IMR-90 (cell line): ENCODE results near the gene EVI2A. TPM values are rescaled to one million over a fixed set of nuclear protein-coding genes. Genes with fewer than 3 reads are reported as not detected.

Experiments used
- ATAC-seq: fragments of 200-7000 bp; cut with Tn5 transposase; 2 replicates; pipeline ENCODE4 v1.9.1; 2020; ENCODE audit warnings: low read depth, mild to moderate bottlenecking, moderate library complexity
- BruUV-seq: library from RNA; stranded (reverse); fragments of 400-500 nt; replicated peaks from 2 replicates; lab custom pipeline; 2021; lab: Mats Ljungman, UMichigan
- CTCF ChIA-PET: fragments of 300-600 bp; formaldehyde crosslinking; extraction: SDS; loops from one replicate; lab custom pipeline; 2021; ENCODE audit warnings: antibody characterized with exemption; lab: Yijun Ruan, JAX
- POLR2A ChIA-PET: fragments of 300-600 bp; sonication (Branson Sonifier 250); formaldehyde crosslinking; loops from one replicate; lab custom pipeline; 2022; ENCODE audit warnings: antibody characterized with exemption; ENCODE audit not compliant: unreplicated experiment; lab: Charles Lee
- DNase-seq: peaks from one replicate; pipeline ENCODE4 v3.0.0; 2013
- H2AFZ ChIP-seq: replicated peaks from 2 replicates; pipeline ENCODE3; 2013; ENCODE audit warnings: low read length, mild to moderate bottlenecking; ENCODE audit not compliant: poor library complexity
- H2AK5ac ChIP-seq: 2 replicates; pipeline ENCODE4 v1.6.1; 2013; ENCODE audit warnings: low read depth, low read length, inconsistent platforms
- H2AK9ac ChIP-seq: replicated peaks from 2 replicates; pipeline ENCODE3; 2013; ENCODE audit warnings: mild to moderate bottlenecking, low read depth, low read length, moderate library complexity; ENCODE audit not compliant: poor library complexity
- H2BK120ac ChIP-seq: 2 replicates; pipeline ENCODE4 v1.6.1; 2013; ENCODE audit warnings: low read depth, low read length, inconsistent platforms
- H2BK15ac ChIP-seq: 3 replicates; pipeline ENCODE4 v1.6.1; 2013; ENCODE audit warnings: low read depth, low read length, inconsistent platforms
- H2BK20ac ChIP-seq: 2 replicates; pipeline ENCODE4 v1.6.1; 2013; ENCODE audit warnings: low read depth, mild to moderate bottlenecking, inconsistent platforms, low read length, moderate library complexity
- H2BK5ac ChIP-seq: 2 replicates; pipeline ENCODE4 v1.6.1; 2013; ENCODE audit warnings: mild to moderate bottlenecking, low read depth, low read length, inconsistent platforms; ENCODE audit not compliant: poor library complexity, severe bottlenecking
- H3K14ac ChIP-seq: replicated peaks from 2 replicates; pipeline ENCODE4 v1.6.1; 2013; ENCODE audit warnings: low read depth, low read length, inconsistent platforms
- H3K18ac ChIP-seq: 2 replicates; pipeline ENCODE4 v1.6.1; 2013; ENCODE audit warnings: low read depth, low read length, control low read depth
- H3K23ac ChIP-seq: 2 replicates; pipeline ENCODE4 v1.6.1; 2013; ENCODE audit warnings: low read depth, low read length, inconsistent platforms
- H3K27ac ChIP-seq: 2 replicates; pipeline ENCODE4 v1.5.1; 2013; ENCODE audit warnings: mild to moderate bottlenecking, control low read depth, low read length; ENCODE audit not compliant: insufficient read depth
- H3K27me3 ChIP-seq: 2 replicates; pipeline ENCODE4 v1.6.1; 2013; ENCODE audit warnings: low read length; ENCODE audit not compliant: control insufficient read depth, insufficient read depth
- H3K36me3 ChIP-seq: 2 replicates; pipeline ENCODE4 v1.6.1; 2013; ENCODE audit warnings: low read length, mixed read lengths; ENCODE audit not compliant: control insufficient read depth, insufficient read depth
- H3K4ac ChIP-seq: 2 replicates; pipeline ENCODE4 v1.6.1; 2013; ENCODE audit warnings: low read depth, low read length, inconsistent platforms
- H3K4me1 ChIP-seq: 2 replicates; pipeline ENCODE4 v1.6.1; 2013; ENCODE audit warnings: low read length, mixed read lengths; ENCODE audit not compliant: control insufficient read depth, insufficient read depth
- H3K4me2 ChIP-seq: 2 replicates; pipeline ENCODE4 v1.6.1; 2013; ENCODE audit warnings: low read depth, mild to moderate bottlenecking, control low read depth, low read length, moderate library complexity
- H3K4me3 ChIP-seq: 2 replicates; pipeline ENCODE4 v1.5.1; 2013; ENCODE audit warnings: low read depth, mild to moderate bottlenecking, control low read depth, low read length, moderate library complexity; ENCODE audit not compliant: insufficient read depth
- H3K56ac ChIP-seq: 2 replicates; pipeline ENCODE4 v1.6.1; 2013; ENCODE audit warnings: low read length, inconsistent platforms; ENCODE audit not compliant: insufficient read depth; ENCODE audit errors: extremely low read depth
- H3K79me1 ChIP-seq, 2 experiments: 2 replicates each; pipeline ENCODE4 v1.6.1; 2013; ENCODE audit warnings: low read length in 2 of 2, inconsistent platforms in 1 of 2, low read depth in 1 of 2
- H3K9ac ChIP-seq: 2 replicates; pipeline ENCODE4 v1.6.1; 2013; ENCODE audit warnings: low read depth, low read length, control low read depth
- H3K9me1 ChIP-seq: 2 replicates; pipeline ENCODE4 v1.6.1; 2013; ENCODE audit warnings: low read length, inconsistent platforms; ENCODE audit not compliant: insufficient read depth
- H3K9me3 ChIP-seq: 2 replicates; pipeline ENCODE4 v1.6.1; 2013; ENCODE audit warnings: low read length; ENCODE audit not compliant: control insufficient read depth, insufficient read depth
- H4K20me1 ChIP-seq: 2 replicates; pipeline ENCODE4 v1.6.1; 2013; ENCODE audit warnings: low read length, inconsistent platforms; ENCODE audit not compliant: insufficient read depth
- H4K5ac ChIP-seq: 2 replicates; pipeline ENCODE4 v1.6.1; 2013; ENCODE audit warnings: mild to moderate bottlenecking, low read depth, low read length, control low read depth
- H4K8ac ChIP-seq, 2 experiments: 2 replicates each; pipeline ENCODE4 v1.6.1; 2013; ENCODE audit warnings: low read depth in 2 of 2, low read length in 2 of 2, control low read depth in 1 of 2, inconsistent platforms in 1 of 2
- H4K91ac ChIP-seq: 2 replicates; pipeline ENCODE4 v1.6.1; 2013; ENCODE audit warnings: low read depth, low read length, inconsistent platforms; ENCODE audit not compliant: insufficient read depth
- CEBPB ChIP-seq: IDR thresholded peaks from 2 replicates; pipeline ENCODE4 v1.6.1; 2012; ENCODE audit warnings: low read depth, low read length, improper control_type of control experiment
- MXI1 ChIP-seq: IDR thresholded peaks from 2 replicates; pipeline ENCODE4 v1.6.1; 2012; ENCODE audit warnings: low read depth, mild to moderate bottlenecking, low read length, moderate library complexity, borderline replicate concordance
- POLR2A ChIP-seq: IDR thresholded peaks from 2 replicates; pipeline ENCODE4 v1.6.1; 2012; ENCODE audit warnings: mild to moderate bottlenecking, low read depth, low read length
- WGBS, 2 experiments: methylation state at CpG; one replicate each; pipeline versions ENCODE4 v1.1.5 to v1.1.7; 2013; ENCODE audit warnings: missing lambda C conversion rate in 2 of 2; ENCODE audit not compliant: insufficient read length in 1 of 2; ENCODE audit errors: extremely low coverage in 2 of 2; 5-methylcytosine and 5-hydroxymethylcytosine counted together
- dilution Hi-C: fragments of 300-500 bp; cut with HindIII; formaldehyde crosslinking; loops from one replicate; pipeline ENCODE4 v1.14.3; 2018; ENCODE audit warnings: low sequenced_read_pairs; ENCODE audit not compliant: unreplicated experiment
- in situ Hi-C: fragments of 300-500 bp; cut with MboI; formaldehyde crosslinking; loops from 3 replicates; pipeline ENCODE4 v1.14.3; 2019; ENCODE audit warnings: low sequenced_read_pairs, inconsistent platforms, mixed read lengths
- intact Hi-C: fragments of 100-400 bp; cut with micrococcal nuclease; formaldehyde crosslinking; loops from 2 replicates; pipeline ENCODE4 v1.10.0; 2022
- polyA plus RNA-seq, 3 experiments: library from polyadenylated mRNA; depleted of rRNA; stranded (reverse); fragments of >200 nt; gene quantifications; 2 replicates each; pipeline ENCODE4 v1.2.3, GENCODE V29; 2012; ENCODE audit warnings: low replicate concordance in 1 of 3
- total RNA-seq: library from RNA; depleted of rRNA; stranded (reverse); fragments of >200 nt; gene quantifications from 2 replicates; pipeline ENCODE4 v1.2.3, GENCODE V29; 2012; rRNA removed

Gene EVI2A
- total and polyA plus RNA-seq, 2 of the 4 experiments (the other 2 are of a cell fraction): 0.50 to 0.90 TPM

DNA sequence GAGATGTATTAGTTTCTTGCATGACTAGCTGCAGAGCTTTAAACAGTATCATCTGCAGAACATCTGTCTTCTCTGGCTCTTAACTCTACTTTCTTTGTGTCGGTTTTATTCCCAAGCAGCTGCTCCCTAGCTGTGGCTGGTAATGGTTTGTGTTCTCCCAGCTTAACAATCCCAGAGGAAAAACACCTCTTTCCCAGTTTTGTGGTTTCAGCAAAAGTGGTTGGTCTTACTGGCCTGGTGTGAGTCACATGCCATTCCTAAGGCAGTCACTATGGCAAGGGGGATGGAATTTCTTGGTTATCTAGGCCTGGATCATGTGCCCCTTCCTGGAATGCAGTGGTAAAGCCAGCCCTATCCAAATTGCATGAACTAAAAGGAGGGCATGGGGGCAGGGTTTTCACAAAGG lies 51.8 kb downstream of the EVI2A start (continued):
- TF ChIP-seq MXI1: no peak

DNA sequence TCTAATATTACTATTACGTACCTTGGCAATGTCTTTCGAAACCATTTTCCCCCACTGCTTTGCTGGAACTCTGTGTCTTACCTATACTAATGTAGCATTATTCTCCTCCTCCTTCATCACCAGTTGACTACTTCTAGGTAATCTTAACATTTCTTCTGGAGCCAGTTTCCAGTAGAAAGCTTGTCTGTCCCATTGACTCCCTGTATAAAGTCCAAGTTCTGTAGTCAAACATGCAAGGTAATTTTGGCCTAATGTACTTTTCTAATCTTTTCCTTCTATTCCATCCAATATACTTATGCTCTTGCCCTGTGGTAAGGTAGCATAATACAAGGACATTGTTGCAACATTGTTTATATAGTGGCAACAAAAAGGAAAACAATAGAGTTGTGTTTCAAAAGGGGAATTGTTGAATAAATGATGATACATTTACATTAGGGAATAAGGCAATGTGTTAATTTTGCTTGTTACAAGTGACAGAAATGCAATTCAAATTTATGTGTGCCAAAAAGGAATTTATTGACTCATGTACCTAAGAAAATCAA lies 52.3 kb downstream of the EVI2A start:
- peaks cover 8% of the 10 kb centered on the region for H3K4me1 ChIP-seq
- H3K27me3 ChIP-seq: no peaks in the 10 kb centered on the region
- WGBS, 2 experiments: no CpG with 5 or more reads among the region's 2 CpGs
- peak overlapping the region; percentile 13; the same call in 1 of the 2 replicates for H2BK20ac ChIP-seq
- peaks cover 10% of the 10 kb centered on the region for H3K36me3 ChIP-seq
- H3K79me1 ChIP-seq: peaks cover 6 to 13% of the 10 kb centered on the region in 2 experiments; a peak in 3 of 4 replicates
- peak overlapping the region in 1 of 2 experiments; percentile 4; a peak in 1 of 4 replicates for H4K8ac ChIP-seq
- H3K14ac ChIP-seq: peak overlapping the region; percentile 24; the same call in 1 of the 2 replicates
- H4K20me1 ChIP-seq: no peaks in the 10 kb centered on the region
- POLR2A ChIA-PET: interaction anchor here (0.6 kb wide), 1 partner anchor 9 kb away, joined by 11 read pairs; no protein-coding TSS in a partner anchor
- no peak overlapping the region; the same call in 1 of the 2 replicates for H3K56ac ChIP-seq
- H2AK5ac ChIP-seq: no peak overlapping the region; the same call in 1 of the 2 replicates
- H3K27ac ChIP-seq: peak overlapping the region; percentile 41; the same call in 1 of the 2 replicates
- peak overlapping the region; percentile 94 for H2BK5ac ChIP-seq
- intact Hi-C loops: loop anchor here (5.0 kb wide), 1 partner anchor 88 kb away; no protein-coding TSS in a partner anchor
- peak overlapping the region; percentile 24; the same call in 1 of the 2 replicates for H3K4ac ChIP-seq
- H3K18ac ChIP-seq: peak overlapping the region; percentile 61; the same call in 1 of the 2 replicates
- H2BK15ac ChIP-seq: no peak overlapping the region
- ATAC-seq (no peak), DNase-seq (no peak)
- in situ Hi-C loops: no loop called here
- no peak overlapping the region for H4K91ac ChIP-seq
- no TSS peak for BruUV-seq
- H3K9me3 ChIP-seq: no peaks in the 10 kb centered on the region
- dilution Hi-C loops: no loop called here
- no peak overlapping the region for H2AK9ac ChIP-seq
- no peak overlapping the region for H4K5ac ChIP-seq
- H3K9me1 ChIP-seq: peaks cover 6% of the 10 kb centered on the region; the same call in 1 of the 2 replicates
- CTCF ChIA-PET: interaction anchor here (0.6 to 1.2 kb wide), 4 partner anchors 17 to 75 kb away, joined by 3 to 6 read pairs (median 3); no protein-coding TSS in a partner anchor
- peak overlapping the region; percentile 15; the same call in 1 of the 2 replicates for H3K4me2 ChIP-seq
- H3K9ac ChIP-seq: no peak overlapping the region
- TF ChIP-seq CEBPB (peak; percentile 64; the same call in 1 of the 2 replicates), POLR2A (no peak)
- H2BK120ac ChIP-seq: peak overlapping the region; percentile 5; the same call in 1 of the 2 replicates
- H3K4me3 ChIP-seq: no peak overlapping the region
- no peak overlapping the region for H2AFZ ChIP-seq
- H3K23ac ChIP-seq: no peak overlapping the region

Other genes starting within 250 kb of the EVI2A start
- 48.3 and 48.6 TPM in 2 replicates for gene NF1, start 226.6 kb downstream of the EVI2A start, total RNA-seq
- 16.1 and 17.9 TPM in 2 replicates for gene NF1, start 226.6 kb downstream of the EVI2A start, polyA plus RNA-seq (2012; rRNA removed)
- gene OMG, start 24.4 kb downstream of the EVI2A start, total RNA-seq: 0.18 TPM in 1 of 2 replicates, not detected in the other
- not detected in 2 replicates for gene OMG, start 24.4 kb downstream of the EVI2A start, polyA plus RNA-seq (2012; rRNA removed)
- under 0.01 TPM in 2 replicates for gene EVI2B, start 7.6 kb downstream of the EVI2A start, total RNA-seq
- gene EVI2B, start 7.6 kb downstream of the EVI2A start, polyA plus RNA-seq (2012; rRNA removed): 0.17 and 0.24 TPM in 2 replicates
- 1.1 and 1.4 TPM in 2 replicates for gene RAB11FIP4, start 70.1 kb upstream of the EVI2A start, total RNA-seq
- gene RAB11FIP4, start 70.1 kb upstream of the EVI2A start, polyA plus RNA-seq (2012; rRNA removed): 0.59 and 0.68 TPM in 2 replicates